Hematopoietic multipotent progenitor cell treated with erythropoietin and hydrocortisone succinate and interleukin-3 and kit ligand, for 15 days (in vitro differentiated cells): Measurements from ENCODE around the gene ANGPT4.

ENCODE experiments used
- DNase-seq: peaks from one replicate; pipeline ENCODE4 v3.0.0-alpha.2; 2015; ENCODE audit warnings: low spot score

Gene ANGPT4

GRCh38 chr20:825710-826421, 90.3 kb downstream of the ANGPT4 start:
- no peak for DNase-seq

DNA sequence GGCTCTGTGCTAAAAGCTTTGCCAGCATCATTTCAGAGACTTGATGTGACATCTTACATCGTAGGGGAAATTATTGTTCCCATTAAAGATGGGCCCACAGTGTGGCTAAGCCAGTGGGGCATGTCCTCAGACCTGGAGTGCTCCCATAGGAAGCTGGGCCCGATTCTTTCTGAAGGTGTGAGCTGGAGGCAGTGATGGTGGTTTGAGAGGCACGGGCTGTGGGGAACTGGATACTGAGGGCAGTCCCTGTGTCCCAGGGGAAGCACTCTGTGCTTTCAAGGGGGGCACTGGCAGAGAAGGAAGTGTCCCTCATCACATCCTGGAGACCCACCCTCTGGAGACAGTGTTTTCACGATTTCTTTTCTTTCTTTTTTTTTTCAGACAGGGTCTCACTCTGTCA, 91.2 kb downstream of the ANGPT4 start:
- DNase-seq: no peak

- DNase-seq: no peak
Observed at GRCh38 chr20:824490-824889, 91.6 kb downstream of the ANGPT4 start.

- no peak for DNase-seq
Observed at GRCh38 chr20:823574-823902, 92.6 kb downstream of the ANGPT4 start.

DNA sequence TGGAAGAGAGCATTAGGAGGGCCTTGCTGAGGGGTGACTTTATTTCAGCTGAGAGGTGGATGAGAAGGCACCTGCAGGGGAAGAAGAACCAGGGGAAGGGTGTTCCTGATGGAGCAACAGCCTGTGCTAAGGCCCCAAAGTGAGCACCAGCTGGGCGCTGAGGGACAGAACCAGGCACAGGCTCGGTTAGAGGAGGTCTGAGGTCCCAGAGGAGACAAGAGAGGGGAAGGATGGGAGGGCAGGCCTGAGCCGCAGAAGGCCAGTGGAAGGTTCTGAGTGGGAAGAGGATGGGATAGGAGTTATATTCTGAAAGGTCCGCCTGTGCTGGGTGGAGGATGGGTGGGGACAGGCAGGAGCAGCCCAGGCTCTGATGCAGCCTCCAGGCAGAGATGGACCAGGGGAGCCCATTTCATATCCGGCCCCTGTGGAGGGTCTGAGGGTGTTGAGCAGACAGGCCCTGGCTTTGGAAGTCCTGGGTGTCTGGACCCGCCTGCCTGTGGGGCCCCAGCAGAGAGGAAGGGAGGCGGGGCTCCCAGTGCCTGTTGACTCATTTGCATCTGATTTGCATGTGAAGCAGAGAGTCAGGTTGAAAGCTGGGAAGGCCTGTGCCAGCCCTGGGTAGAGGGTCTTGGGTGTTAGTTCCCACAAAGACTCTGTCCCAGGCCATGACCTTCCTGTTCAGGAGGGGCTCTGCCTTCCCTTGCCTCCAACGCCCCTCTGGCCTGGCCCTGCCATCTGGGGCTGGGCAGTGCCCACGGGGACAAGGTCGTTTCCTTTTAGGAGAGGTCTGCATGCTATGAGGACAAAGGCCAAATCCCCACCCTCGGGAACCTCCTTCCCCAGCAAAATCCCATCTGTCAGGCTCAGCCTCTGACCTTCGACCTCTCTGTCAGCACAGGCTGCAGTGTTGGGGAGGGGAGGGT, 93.2 kb downstream of the ANGPT4 start:
- DNase-seq: no peak

- DNase-seq: no peak
Observed at GRCh38 chr20:821731-822065, 94.4 kb downstream of the ANGPT4 start.

DNA sequence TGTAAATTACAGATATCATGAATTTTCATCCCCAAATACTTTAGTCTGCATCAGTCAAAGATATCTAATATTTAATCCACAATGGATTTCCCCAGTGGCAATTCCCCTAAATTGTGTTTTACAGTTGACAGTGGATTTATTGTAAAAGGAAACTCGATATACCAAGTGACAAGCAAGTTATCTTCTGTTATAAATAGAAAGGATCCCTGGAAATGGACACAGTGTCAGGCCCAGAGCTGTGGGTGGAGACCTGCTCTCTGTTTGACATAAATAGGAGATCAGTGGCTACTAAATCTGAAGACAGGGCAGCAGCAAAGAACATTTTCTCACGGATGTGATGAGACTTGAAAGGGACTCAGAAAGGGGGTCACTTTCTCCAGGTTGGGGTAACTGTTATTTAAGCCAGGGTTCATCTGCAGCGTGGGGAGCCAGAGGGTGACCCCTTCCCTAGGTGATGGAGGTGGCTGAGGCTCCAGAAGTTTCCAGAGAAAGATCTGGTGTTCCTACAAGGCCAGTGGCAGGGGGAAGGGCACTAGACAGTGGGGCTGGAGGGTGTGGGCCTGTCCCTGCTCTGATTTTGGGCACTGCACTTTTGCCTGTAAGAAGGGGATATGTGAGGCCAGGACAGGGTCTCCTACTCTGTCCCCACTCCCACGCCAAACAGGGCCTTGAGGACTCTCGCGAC, 94.9 kb downstream of the ANGPT4 start:
- DNase-seq: no peak

- DNase-seq: no peak
Observed at GRCh38 chr20:820323-820953, 95.7 kb downstream of the ANGPT4 start.
